OCI-LY3 (cell line): ENCODE data around the gene ABCF1.

Experiments used
- H2AFZ ChIP-seq: fragments of 200-600, 300-600 bp; shearing (Covaris generic); 2 replicates; pipeline ENCODE4 v1.6.0; 2014; ENCODE audit warnings: antibody characterized with exemption, low read depth, low read length
- H3K27ac ChIP-seq: fragments of 200-600, 300-600 bp; sonication (generic); 2 replicates; pipeline ENCODE4 v1.5.1; 2014; ENCODE audit warnings: mild to moderate bottlenecking, low read length, moderate library complexity, mixed read lengths
- H3K27me3 ChIP-seq: fragments of 200-600, 300-600 bp; sonication (generic); 2 replicates; pipeline ENCODE4 v1.6.1; 2014; ENCODE audit warnings: low read depth, low read length, mixed read lengths
- H3K36me3 ChIP-seq: fragments of 200-600, 300-600 bp; sonication (generic); replicated peaks from 2 replicates; pipeline ENCODE3; 2014; ENCODE audit warnings: low read depth, low read length, mixed read lengths
- H3K4me1 ChIP-seq: fragments of 300-600, 200-600 bp; sonication (generic); 2 replicates; pipeline ENCODE4 v1.6.1; 2014; ENCODE audit warnings: low read length, mixed read lengths
- H3K4me2 ChIP-seq: fragments of 200-600, 300-600 bp; sonication (generic); 2 replicates; pipeline ENCODE4 v1.6.1; 2014; ENCODE audit warnings: low read length, mixed read lengths
- H3K4me3 ChIP-seq: fragments of 300-600, 200-600 bp; sonication (generic); 2 replicates; pipeline ENCODE4 v1.5.1; 2014; ENCODE audit warnings: antibody characterized with exemption, mild to moderate bottlenecking, low read length, moderate library complexity
- H3K79me2 ChIP-seq: fragments of 300-600, 200-600 bp; shearing (Covaris generic); 2 replicates; pipeline ENCODE4 v1.6.1; 2014; ENCODE audit warnings: mild to moderate bottlenecking, low read length, mixed read lengths
- H3K9ac ChIP-seq: fragments of 300-600, 200-600 bp; shearing (Covaris generic); 2 replicates; pipeline ENCODE4 v1.6.0; 2014; ENCODE audit warnings: mild to moderate bottlenecking, low read length, moderate library complexity
- H3K9me3 ChIP-seq: fragments of 200-600, 300-600 bp; shearing (Covaris generic); 2 replicates; pipeline ENCODE4 v1.6.1; 2014; ENCODE audit warnings: low read length, mixed read lengths; ENCODE audit not compliant: insufficient read depth
- H4K20me1 ChIP-seq: fragments of 200-600, 300-600 bp; sonication (generic); 2 replicates; pipeline ENCODE4 v1.6.1; 2016; ENCODE audit warnings: low read length, mixed read lengths; ENCODE audit not compliant: insufficient read depth
- CTCF ChIP-seq: fragments of 200-600, 300-600 bp; sonication (generic); IDR thresholded peaks from 2 replicates; pipeline ENCODE4 v1.5.1; 2014; ENCODE audit warnings: antibody characterized with exemption, low read length, low read depth
- EZH2phosphoT487 ChIP-seq: fragments of 200-600 bp; shearing (Covaris generic); IDR thresholded peaks from 2 replicates; pipeline ENCODE4 v1.6.1; 2018; ENCODE audit warnings: antibody characterized with exemption, mixed run types, low read depth

ABCF1 gene

DNA sequence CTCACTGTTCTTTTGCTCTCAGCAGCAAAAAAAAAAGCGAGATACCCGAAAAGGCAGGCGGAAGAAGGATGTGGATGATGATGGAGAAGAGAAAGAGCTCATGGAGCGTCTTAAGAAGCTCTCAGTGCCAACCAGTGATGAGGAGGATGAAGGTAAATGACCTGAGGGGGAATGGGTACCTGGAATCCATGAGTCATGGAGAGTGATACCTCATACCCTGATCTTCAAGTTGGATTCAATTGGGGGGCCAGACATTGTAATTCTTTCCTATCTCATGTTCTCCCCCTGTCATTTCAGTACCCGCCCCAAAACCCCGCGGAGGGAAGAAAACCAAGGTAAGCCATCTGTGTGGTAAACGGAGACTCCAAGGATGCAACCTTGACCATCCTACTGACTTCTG lies 6.8 kb downstream of the ABCF1 start:
- peaks cover 27% of the 10 kb centered on the region for H3K36me3 ChIP-seq

DNA sequence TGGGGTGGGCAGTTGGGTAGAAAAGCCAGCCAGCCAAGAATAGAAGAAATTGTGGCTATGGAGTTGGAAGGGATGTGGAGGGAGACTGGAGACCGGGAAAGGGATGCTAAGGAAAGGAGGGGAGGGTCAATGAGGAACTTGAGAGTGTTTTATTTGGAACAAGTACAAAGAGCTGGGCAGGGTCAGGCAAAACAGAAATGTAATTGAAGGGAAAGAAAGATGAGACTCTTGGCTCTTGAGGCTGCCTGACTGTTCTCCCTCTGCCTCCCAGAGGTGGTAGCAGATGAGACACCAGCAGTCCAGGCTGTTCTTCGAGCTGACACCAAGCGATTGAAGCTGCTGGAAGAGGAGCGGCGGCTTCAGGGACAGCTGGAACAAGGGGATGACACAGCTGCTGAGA lies 12.7 kb downstream of the ABCF1 start:
- Histone ChIP-seq H3K79me2 (no peaks in the 10 kb centered on the region), H3K4me1 (no peaks in the 10 kb centered on the region), H3K27ac (no peak overlapping the region), H3K9me3 (no peaks in the 10 kb centered on the region), H3K27me3 (no peaks in the 10 kb centered on the region), H3K4me3 (no peak overlapping the region), H3K4me2 (no peak overlapping the region), H2AFZ (no peak overlapping the region), H3K9ac (no peak overlapping the region), H3K36me3 (peaks cover 33% of the 10 kb centered on the region), H4K20me1 (no peaks in the 10 kb centered on the region)
- no peak for TF ChIP-seq CTCF
- no peak for TF ChIP-seq EZH2phosphoT487

More for the DNA sequence above, 6.8 kb downstream of the ABCF1 start:
- Histone ChIP-seq H3K4me2 (no peak overlapping the region), H3K9ac (no peak overlapping the region), H4K20me1 (peaks cover 16% of the 10 kb centered on the region), H2AFZ (no peak overlapping the region), H3K4me1 (peaks cover 4% of the 10 kb centered on the region; the same call in 1 of the 2 replicates), H3K4me3 (no peak overlapping the region), H3K27ac (no peak overlapping the region), H3K9me3 (no peaks in the 10 kb centered on the region), H3K27me3 (no peaks in the 10 kb centered on the region), H3K79me2 (peaks cover 37% of the 10 kb centered on the region)
- TF ChIP-seq CTCF (no peak), EZH2phosphoT487 (no peak)

DNA sequence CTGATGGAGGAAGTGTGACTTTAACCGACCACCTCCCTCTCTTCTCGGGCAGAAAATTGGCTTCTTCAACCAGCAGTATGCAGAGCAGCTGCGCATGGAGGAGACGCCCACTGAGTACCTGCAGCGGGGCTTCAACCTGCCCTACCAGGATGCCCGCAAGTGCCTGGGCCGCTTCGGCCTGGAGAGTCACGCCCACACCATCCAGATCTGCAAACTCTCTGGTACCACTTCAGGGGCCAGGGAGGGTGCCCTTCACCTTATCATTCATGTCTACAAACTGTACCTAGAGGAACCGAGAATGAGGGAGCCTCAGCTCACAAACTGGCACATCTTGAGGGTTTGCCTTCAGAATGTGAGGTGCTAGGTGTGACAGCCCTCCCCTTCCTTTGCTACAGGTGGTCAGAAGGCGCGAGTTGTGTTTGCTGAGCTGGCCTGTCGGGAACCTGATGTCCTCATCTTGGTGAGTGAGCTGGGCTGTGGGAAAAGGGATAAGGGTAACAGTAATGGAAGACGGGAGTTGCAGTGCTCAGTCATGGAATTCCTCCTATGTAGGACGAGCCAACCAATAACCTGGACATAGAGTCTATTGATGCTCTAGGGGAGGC lies 18.6 kb downstream of the ABCF1 start:
- Histone ChIP-seq H3K27me3 (no peaks in the 10 kb centered on the region), H3K4me2 (no peak overlapping the region), H3K9ac (no peak overlapping the region), H3K36me3 (peaks cover 32% of the 10 kb centered on the region), H4K20me1 (peaks cover 4% of the 10 kb centered on the region; the same call in 1 of the 2 replicates), H3K27ac (no peak overlapping the region), H3K4me3 (no peak overlapping the region), H3K9me3 (no peaks in the 10 kb centered on the region), H3K79me2 (peaks cover 15% of the 10 kb centered on the region), H3K4me1 (no peaks in the 10 kb centered on the region), H2AFZ (no peak overlapping the region)
- TF ChIP-seq EZH2phosphoT487, result no peak
- TF ChIP-seq CTCF, result no peak

- H4K20me1 ChIP-seq, result peaks cover 4% of the 10 kb centered on the region; the same call in 1 of the 2 replicates
- H3K36me3 ChIP-seq, result peaks cover 28% of the 10 kb centered on the region
- no peaks in the 10 kb centered on the region for H3K27me3 ChIP-seq
- TF ChIP-seq CTCF (no peak), EZH2phosphoT487 (no peak)
- H3K4me3 ChIP-seq, result no peak overlapping the region
- H3K4me2 ChIP-seq, result no peak overlapping the region
- H3K4me1 ChIP-seq, result no peaks in the 10 kb centered on the region
- H3K9me3 ChIP-seq, result no peaks in the 10 kb centered on the region
- no peak overlapping the region for H3K27ac ChIP-seq
- peaks cover 15% of the 10 kb centered on the region for H3K79me2 ChIP-seq
- no peak overlapping the region for H3K9ac ChIP-seq
- H2AFZ ChIP-seq, result no peak overlapping the region
These were observed 19.3 kb downstream of the ABCF1 start for GRCh38 chr6:30590509-30590908.
